ENCODE results near the gene FRG2B. TPM values are rescaled to one million over a fixed set of nuclear protein-coding genes. Genes with fewer than 3 reads are reported as not detected.

Gene FRG2B
- total RNA-seq (2022; extraction: Qiagen RNA extraction; ENCODE audit: low read depth): 0.06 to 0.39 TPM in 2 of 5 replicates, not detected in the others

GRCh38 chr10:133626695-133627094 is at the start of gene FRG2B:
TSS of gene FRG2B (minus strand) at chr10:133626795. CDS start at chr10:133626742, 53 bp downstream.

Other genes with a start within 250 kb of the FRG2B start
- gene PAOX, start 247.5 kb downstream of the FRG2B start, total RNA-seq (2022; extraction: Qiagen RNA extraction; ENCODE audit: low read depth): 1.4 to 2.1 TPM (median 1.8 TPM) in 5 replicates
- gene MTG1, start 232.6 kb downstream of the FRG2B start, total RNA-seq (2022; extraction: Qiagen RNA extraction; ENCODE audit: low read depth): 42.3 to 53.4 TPM (median 50.6 TPM) in 5 replicates
- gene SPRN, start 202.2 kb downstream of the FRG2B start, total RNA-seq (2022; extraction: Qiagen RNA extraction; ENCODE audit: low read depth): 0.18 to 0.47 TPM (median 0.25 TPM) in 5 replicates
- gene SCART1, start 172.8 kb downstream of the FRG2B start, total RNA-seq (2022; extraction: Qiagen RNA extraction; ENCODE audit: low read depth): 0.15 to 0.34 TPM (median 0.21 TPM) in 4 of 5 replicates, not detected in the other
- 0.16 to 0.32 TPM (median 0.28 TPM) in 4 of 5 replicates, not detected in the other for gene CYP2E1, start 99.4 kb downstream of the FRG2B start, total RNA-seq (2022; extraction: Qiagen RNA extraction; ENCODE audit: low read depth)
- gene SYCE1, start 61.2 kb downstream of the FRG2B start, total RNA-seq (2022; extraction: Qiagen RNA extraction; ENCODE audit: low read depth): not detected in 5 replicates